CD8-positive, alpha-beta memory T cell (primary cell): Measurements from ENCODE around the gene ZNF584. TPM values are rescaled to one million over a fixed set of nuclear protein-coding genes. Genes with fewer than 3 reads are reported as not detected.

ENCODE experiments used
- CTCF ChIA-PET: fragments of 350-600 bp; sonication (Branson Sonifier 250); formaldehyde crosslinking; loops from one replicate; lab custom pipeline; 2021; ENCODE audit warnings: antibody characterized with exemption; lab: Charles Lee
- POLR2A ChIA-PET: fragments of 350-600 bp; sonication (Branson Sonifier 250); formaldehyde crosslinking; loops from one replicate; lab custom pipeline; 2021; ENCODE audit warnings: antibody characterized with exemption; lab: Charles Lee
- DNase-seq, 5 donors: peaks; one replicate each; pipeline versions ENCODE4 v3.0.0 to v3.0.0-alpha.2; 2020 to 2022; ENCODE audit warnings: mixed read lengths in 1 of 5
- H3K27ac ChIP-seq: one replicate; pipeline ENCODE4 v1.7.0; 2013; ENCODE audit warnings: low read depth, mild to moderate bottlenecking, low read length, moderate library complexity
- H3K27me3 ChIP-seq: 2 replicates; pipeline ENCODE4 v1.7.0; 2013; ENCODE audit warnings: low read length, mild to moderate bottlenecking; ENCODE audit not compliant: insufficient read depth, poor library complexity, severe bottlenecking
- H3K36me3 ChIP-seq: 2 replicates; pipeline ENCODE4 v1.7.0; 2013; ENCODE audit warnings: mild to moderate bottlenecking, low read length, moderate library complexity; ENCODE audit not compliant: insufficient read depth
- H3K4me1 ChIP-seq: 2 replicates; pipeline ENCODE4 v1.7.0; 2013; ENCODE audit warnings: mild to moderate bottlenecking, low read length, moderate library complexity; ENCODE audit not compliant: insufficient read depth
- H3K4me3 ChIP-seq: 2 replicates; pipeline ENCODE4 v1.7.0; 2013; ENCODE audit warnings: mild to moderate bottlenecking, low read length
- H3K9me3 ChIP-seq: 2 replicates; pipeline ENCODE4 v1.7.0; 2013; ENCODE audit warnings: mild to moderate bottlenecking, low read length
- H3K27ac Mint-ChIP-seq, 8 donors: one replicate each; pipeline ENCODE4 v1.8.0; 2020 to 2021; ENCODE audit warnings: mixed read lengths in 8 of 8, mild to moderate bottlenecking in 6 of 8, inconsistent platforms in 3 of 8, moderate library complexity in 3 of 8
- H3K27me3 Mint-ChIP-seq, 2 donors: one replicate each; pipeline ENCODE4 v1.8.0; 2020 to 2021; ENCODE audit warnings: mixed read lengths in 2 of 2, mild to moderate bottlenecking in 1 of 2, moderate library complexity in 1 of 2
- H3K36me3 Mint-ChIP-seq, 3 donors: one replicate each; pipeline ENCODE4 v1.8.0; 2020 to 2021; ENCODE audit warnings: mixed read lengths in 3 of 3, inconsistent platforms in 1 of 3, mild to moderate bottlenecking in 1 of 3
- H3K4me1 Mint-ChIP-seq, 3 donors: one replicate each; pipeline ENCODE4 v1.8.0; 2020 to 2021; ENCODE audit warnings: mixed read lengths in 3 of 3, inconsistent platforms in 1 of 3, mild to moderate bottlenecking in 1 of 3
- H3K4me3 Mint-ChIP-seq, 7 donors: one replicate each; pipeline ENCODE4 v1.8.0; 2020 to 2021; ENCODE audit warnings: mixed read lengths in 7 of 7, mild to moderate bottlenecking in 6 of 7, moderate library complexity in 4 of 7, inconsistent platforms in 2 of 7
- H3K9me3 Mint-ChIP-seq, 5 donors: one replicate each; pipeline ENCODE4 v1.8.0; 2020 to 2022; ENCODE audit warnings: mixed read lengths in 5 of 5, mild to moderate bottlenecking in 3 of 5, moderate library complexity in 2 of 5, inconsistent platforms in 1 of 5
- polyA plus RNA-seq: library from polyadenylated mRNA; unstranded; fragments of 300-500 nt; fragmentation: Illumina TruSeq; gene quantifications from one replicate; pipeline ENCODE4 v1.2.3, GENCODE V29; 2021
- total RNA-seq, 2 experiments: library from RNA; stranded (reverse); gene quantifications; one replicate each; pipeline ENCODE4 v1.2.3, GENCODE V29; 2021

The ZNF584 gene
- total and polyA plus RNA-seq, 3 experiments from 2014 or later, result 7.5 to 22.6 (median 20.9) TPM

DNA sequence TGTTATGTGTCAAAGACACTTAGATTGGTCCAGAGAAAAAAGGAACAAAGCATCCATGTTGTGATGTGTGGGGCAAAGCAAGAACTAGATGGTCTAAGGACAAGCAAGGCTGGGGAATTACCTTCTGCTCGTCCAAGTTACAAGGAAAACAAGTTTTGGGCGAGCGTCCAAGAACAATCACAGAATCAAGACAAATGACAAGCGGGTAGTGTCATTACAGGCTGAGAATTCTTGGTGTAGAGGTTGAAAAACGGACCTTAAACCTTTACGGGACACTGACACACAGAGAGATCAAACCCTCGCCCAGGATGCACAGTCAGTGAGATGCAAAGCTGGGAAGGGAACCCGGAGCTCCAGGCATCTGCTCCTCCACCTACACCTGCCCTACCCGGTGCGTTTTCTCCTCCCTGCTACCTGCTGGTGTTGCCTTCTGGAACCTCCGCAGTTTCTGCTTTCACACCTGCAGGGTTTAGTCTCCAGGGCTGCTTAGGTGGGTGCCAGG is 42.5 kb downstream of the ZNF584 start:
- H3K4me1 ChIP-seq, result peaks cover 6% of the 10 kb centered on the region
- peak overlapping the region; percentile 65 for H3K27ac ChIP-seq
- peaks cover 3% of the 10 kb centered on the region for H3K36me3 ChIP-seq
- peaks cover 12% of the 10 kb centered on the region for H3K27me3 ChIP-seq
- peak overlapping the region; percentile 81 for H3K4me3 ChIP-seq
- Mint-ChIP-seq H3K27me3 (peaks cover 19 to 31% of the 10 kb centered on the region in 2 donors), H3K4me1 (peaks cover 18 to 23% (median 20%) of the 10 kb centered on the region in 3 donors), H3K36me3 (peaks cover 0 to 16% (median 6%) of the 10 kb centered on the region in 3 donors), H3K9me3 (peaks cover 0 to 12% (median 8%) of the 10 kb centered on the region in 5 donors), H3K27ac (peak overlapping the region; percentile 18 to 94 (median 81)), H3K4me3 (peak overlapping the region; percentile 83 to 90 (median 88))
- ChIA-PET POLR2A (interaction anchor here (0.6 to 0.7 kb wide), 2 partner anchors 315 to 1856 kb away, joined by 3 to 5 read pairs; no protein-coding TSS in a partner anchor), CTCF (interaction anchor here (0.8 kb wide), 1 partner anchor 11 kb away, joined by 3 read pairs; the partner anchor contains the start of gene ZNF132)
- H3K9me3 ChIP-seq, result no peaks in the 10 kb centered on the region
- DNase-seq, result no peak

- H3K36me3 ChIP-seq, result peaks cover 3% of the 10 kb centered on the region
- H3K4me3 ChIP-seq, result peak within 1 kb of the TSS; percentile 81
- H3K4me1 ChIP-seq, result peaks cover 6% of the 10 kb centered on the region
- peak within 1 kb of the TSS; percentile 65 for H3K27ac ChIP-seq
- CTCF ChIA-PET, result interaction anchor here (0.8 kb wide), 1 partner anchor 12 kb away, joined by 3 read pairs; the partner anchor contains the start of gene ZNF132
- Mint-ChIP-seq H3K36me3 (peaks cover under 1 to 21% (median 6%) of the 10 kb centered on the region in 3 donors), H3K4me1 (peaks cover 18 to 23% (median 20%) of the 10 kb centered on the region in 3 donors), H3K4me3 (peak within 1 kb of the TSS; percentile 83 to 90 (median 88)), H3K9me3 (peaks cover 0 to 12% (median 8%) of the 10 kb centered on the region in 5 donors), H3K27ac (peak within 1 kb of the TSS; percentile 18 to 94 (median 88)), H3K27me3 (peaks cover 19 to 28% of the 10 kb centered on the region in 2 donors)
- H3K9me3 ChIP-seq, result no peaks in the 10 kb centered on the region
- H3K27me3 ChIP-seq, result peaks cover 12% of the 10 kb centered on the region
- POLR2A ChIA-PET, result interaction anchor here (0.6 to 0.8 kb wide), 3 partner anchors 44 to 316 kb away, joined by 3 to 8 read pairs (median 3); partner anchors contain the start of gene ZNF584
- peak; percentile 96 to 98 (median 96) for DNase-seq
Observed at GRCh38 chr19:58451358-58452101, 43.1 kb downstream of the ZNF584 start, which contains the start of gene ZNF324B. Gene ZNF324B, plus strand, starts transcription at chr19:58451622. Its CDS starts 2,080 bp downstream, at chr19:58453702.

DNA sequence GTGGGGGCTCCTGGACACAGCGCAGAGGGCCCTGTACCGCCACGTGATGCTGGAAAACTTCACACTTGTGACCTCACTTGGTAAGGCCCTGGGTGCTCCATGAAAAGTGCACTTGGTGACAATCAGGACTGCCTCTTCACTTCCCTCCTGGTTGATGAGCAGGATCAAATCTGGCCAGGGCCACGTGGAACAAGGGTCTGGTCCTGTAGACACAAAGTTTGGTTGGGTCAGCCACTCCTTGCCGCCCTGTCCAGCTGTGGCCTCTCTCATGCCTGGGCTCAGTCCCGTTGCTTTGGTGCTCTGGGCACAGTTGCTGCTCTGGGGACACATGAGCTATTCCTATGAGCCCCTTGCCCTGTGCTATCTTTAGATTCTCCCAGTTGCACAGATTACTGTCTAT is 45.3 kb downstream of the ZNF584 start:
- Histone ChIP-seq H3K4me1 (peaks cover 6% of the 10 kb centered on the region), H3K9me3 (no peaks in the 10 kb centered on the region), H3K27me3 (no peaks in the 10 kb centered on the region), H3K36me3 (peaks cover 3% of the 10 kb centered on the region), H3K4me3 (no peak overlapping the region), H3K27ac (no peak overlapping the region)
- no peak for DNase-seq
- ChIA-PET CTCF (no interaction called here), POLR2A (no interaction called here)
- H3K9me3 Mint-ChIP-seq, result peaks cover 0 to 6% (median 0%) of the 10 kb centered on the region in 5 donors
- peaks cover 18 to 23% (median 20%) of the 10 kb centered on the region in 3 donors for H3K4me1 Mint-ChIP-seq
- H3K4me3 Mint-ChIP-seq, result peak overlapping the region in 6 of 7 donors; percentile 8 to 79 (median 60)
- peaks cover 0 to 34% (median 8%) of the 10 kb centered on the region in 3 donors for H3K36me3 Mint-ChIP-seq
- H3K27me3 Mint-ChIP-seq, result peaks cover 10 to 11% of the 10 kb centered on the region in 2 donors
- H3K27ac Mint-ChIP-seq, result no peak overlapping the region

GRCh38 chr19:58455306-58455705 is 46.9 kb downstream of the ZNF584 start:
- H3K4me1 ChIP-seq, result peaks cover 6% of the 10 kb centered on the region
- H3K27me3 Mint-ChIP-seq, result peaks cover 0 to 3% of the 10 kb centered on the region in 2 donors
- ChIA-PET POLR2A (no interaction called here), CTCF (no interaction called here)
- H3K9me3 ChIP-seq, result no peaks in the 10 kb centered on the region
- H3K36me3 Mint-ChIP-seq, result peaks cover 0 to 34% (median 9%) of the 10 kb centered on the region in 3 donors
- H3K27ac Mint-ChIP-seq, result no peak overlapping the region
- H3K4me3 ChIP-seq, result no peak overlapping the region
- DNase-seq, result no peak
- no peaks in the 10 kb centered on the region for H3K9me3 Mint-ChIP-seq
- no peak overlapping the region for H3K27ac ChIP-seq
- H3K36me3 ChIP-seq, result peaks cover 3% of the 10 kb centered on the region
- H3K27me3 ChIP-seq, result no peaks in the 10 kb centered on the region
- peak overlapping the region in 2 of 7 donors; percentile 42 to 65 for H3K4me3 Mint-ChIP-seq
- peaks cover 17 to 24% (median 20%) of the 10 kb centered on the region in 3 donors for H3K4me1 Mint-ChIP-seq

DNA sequence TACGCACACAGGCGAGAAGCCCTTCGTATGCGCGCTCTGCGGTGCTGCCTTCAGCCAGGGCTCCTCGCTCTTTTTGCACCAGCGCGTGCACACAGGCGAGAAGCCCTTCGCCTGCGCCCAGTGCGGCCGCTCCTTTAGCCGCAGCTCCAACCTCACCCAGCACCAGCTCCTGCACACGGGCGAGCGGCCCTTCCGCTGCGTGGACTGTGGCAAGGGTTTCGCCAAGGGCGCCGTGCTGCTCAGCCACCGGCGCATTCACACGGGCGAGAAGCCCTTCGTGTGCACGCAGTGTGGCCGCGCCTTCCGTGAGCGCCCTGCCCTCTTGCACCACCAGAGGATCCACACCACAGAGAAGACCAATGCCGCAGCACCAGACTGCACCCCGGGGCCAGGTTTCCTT is 47.7 kb downstream of the ZNF584 start:
- peaks cover 0 to 34% (median 9%) of the 10 kb centered on the region in 3 donors for H3K36me3 Mint-ChIP-seq
- peaks cover 0 to 3% of the 10 kb centered on the region in 2 donors for H3K27me3 Mint-ChIP-seq
- POLR2A ChIA-PET, result no interaction called here

DNA sequence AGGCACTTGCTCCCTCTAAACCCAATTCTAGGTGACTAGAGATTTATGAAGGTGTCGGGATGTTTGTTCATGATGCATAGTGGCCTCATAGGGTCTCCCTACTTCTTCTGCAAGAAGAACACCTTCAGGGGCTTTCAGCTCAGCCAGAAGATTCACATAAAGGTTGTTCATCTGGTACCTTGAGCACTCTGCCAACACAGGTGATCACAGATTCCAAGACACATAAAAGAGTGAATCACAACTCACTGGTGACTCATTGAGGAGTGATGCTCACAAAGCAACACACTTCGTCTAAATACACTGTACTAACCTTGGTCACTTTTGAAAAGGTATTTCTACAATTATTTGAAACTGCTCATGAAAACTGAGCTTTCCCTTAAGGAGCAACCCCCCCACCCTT is 51.6 kb downstream of the ZNF584 start:
- ChIA-PET POLR2A (no interaction called here), CTCF (no interaction called here)
- no peaks in the 10 kb centered on the region for H3K36me3 ChIP-seq
- no peak for DNase-seq
- no peaks in the 10 kb centered on the region for H3K9me3 ChIP-seq
- H3K36me3 Mint-ChIP-seq, result peaks cover 0 to 20% (median 9%) of the 10 kb centered on the region in 3 donors
- H3K4me1 ChIP-seq, result no peaks in the 10 kb centered on the region
- H3K27ac Mint-ChIP-seq, result no peak overlapping the region
- no peak overlapping the region for H3K4me3 Mint-ChIP-seq
- H3K9me3 Mint-ChIP-seq, result no peaks in the 10 kb centered on the region
- no peak overlapping the region for H3K4me3 ChIP-seq
- no peaks in the 10 kb centered on the region for H3K27me3 ChIP-seq
- H3K4me1 Mint-ChIP-seq, result peaks cover 0 to 1% (median 0%) of the 10 kb centered on the region in 3 donors
- no peak overlapping the region for H3K27ac ChIP-seq
- H3K27me3 Mint-ChIP-seq, result peaks cover 0 to 2% of the 10 kb centered on the region in 2 donors

More for the DNA sequence above, 47.7 kb downstream of the ZNF584 start:
- CTCF ChIA-PET, result no interaction called here
- peaks cover 9 to 19% (median 14%) of the 10 kb centered on the region in 3 donors for H3K4me1 Mint-ChIP-seq
- Histone ChIP-seq H3K9me3 (no peaks in the 10 kb centered on the region), H3K27me3 (no peaks in the 10 kb centered on the region), H3K27ac (no peak overlapping the region), H3K4me1 (peaks cover 1% of the 10 kb centered on the region), H3K36me3 (peaks cover 3% of the 10 kb centered on the region), H3K4me3 (no peak overlapping the region)
- no peak for DNase-seq
- no peak overlapping the region for H3K27ac Mint-ChIP-seq
- H3K9me3 Mint-ChIP-seq, result no peaks in the 10 kb centered on the region
- H3K4me3 Mint-ChIP-seq, result no peak overlapping the region

- peaks cover 22 to 28% (median 25%) of the 10 kb centered on the region in 3 donors for H3K4me1 Mint-ChIP-seq
- H3K4me1 ChIP-seq, result peaks cover 13% of the 10 kb centered on the region
- no peaks in the 10 kb centered on the region for H3K27me3 ChIP-seq
- H3K4me3 Mint-ChIP-seq, result peak overlapping the region; percentile 84 to 94 (median 86)
- peak overlapping the region in 7 of 8 donors; percentile 77 to 96 (median 90) for H3K27ac Mint-ChIP-seq
- H3K36me3 Mint-ChIP-seq, result peaks cover 0 to 26% (median 0%) of the 10 kb centered on the region in 3 donors
- H3K4me3 ChIP-seq, result peak overlapping the region; percentile 81
- peaks cover 0 to 2% of the 10 kb centered on the region in 2 donors for H3K27me3 Mint-ChIP-seq
- no peaks in the 10 kb centered on the region for H3K9me3 ChIP-seq
- ChIA-PET CTCF (interaction anchor here (1.1 to 1.2 kb wide), 2 partner anchors 48 to 54 kb away, joined by 3 read pairs; partner anchors contain the start of gene ZBTB45), POLR2A (no interaction called here)
- H3K27ac ChIP-seq, result peak overlapping the region; percentile 6
- H3K36me3 ChIP-seq, result peaks cover 5% of the 10 kb centered on the region
- H3K9me3 Mint-ChIP-seq, result no peaks in the 10 kb centered on the region
- DNase-seq, result no peak
Observed at GRCh38 chr19:58466089-58466759, 57.8 kb downstream of the ZNF584 start.
